ENCODE measurements around the gene AGRN.
A peak's percentile ranks its signal among the peaks of the same experiment; 100 is the strongest.
"Not testable (repeated sequence)": the region's sequence is repeated elsewhere in the genome, so short reads cannot be mapped to it uniquely, and the experiment has no call there.

Gene AGRN

DNA sequence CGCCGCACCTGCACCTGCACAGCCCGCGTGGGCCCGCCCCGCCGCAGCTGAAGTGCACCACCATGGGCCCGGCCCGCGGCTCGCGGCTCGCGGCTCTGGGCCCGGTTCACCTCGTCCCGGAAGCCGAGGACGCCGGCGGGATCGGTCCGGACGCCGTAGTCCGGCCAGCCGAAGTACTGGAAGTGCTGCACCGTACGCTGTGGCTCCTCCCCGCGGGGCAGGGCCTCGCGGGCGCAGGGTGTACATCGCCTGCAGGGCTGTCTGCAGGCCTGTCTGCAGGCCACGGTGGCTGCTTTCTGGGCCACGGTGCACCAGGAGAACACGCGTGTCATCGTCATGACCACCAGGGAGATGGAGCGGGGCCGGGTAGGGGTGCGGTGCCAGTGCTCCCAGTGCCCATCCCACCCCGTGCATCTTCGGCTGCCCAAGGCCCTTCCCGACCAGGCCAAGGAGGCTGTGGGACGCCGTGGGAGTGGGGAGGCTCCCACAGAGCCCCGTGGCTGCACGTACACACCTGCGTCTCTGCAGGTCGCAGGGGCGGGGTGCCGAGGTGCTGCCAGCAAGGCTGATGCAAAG, 47.5 kb downstream of the AGRN start:
- DNase-seq (ENCODE audit: low read depth) = no peak

DNA sequence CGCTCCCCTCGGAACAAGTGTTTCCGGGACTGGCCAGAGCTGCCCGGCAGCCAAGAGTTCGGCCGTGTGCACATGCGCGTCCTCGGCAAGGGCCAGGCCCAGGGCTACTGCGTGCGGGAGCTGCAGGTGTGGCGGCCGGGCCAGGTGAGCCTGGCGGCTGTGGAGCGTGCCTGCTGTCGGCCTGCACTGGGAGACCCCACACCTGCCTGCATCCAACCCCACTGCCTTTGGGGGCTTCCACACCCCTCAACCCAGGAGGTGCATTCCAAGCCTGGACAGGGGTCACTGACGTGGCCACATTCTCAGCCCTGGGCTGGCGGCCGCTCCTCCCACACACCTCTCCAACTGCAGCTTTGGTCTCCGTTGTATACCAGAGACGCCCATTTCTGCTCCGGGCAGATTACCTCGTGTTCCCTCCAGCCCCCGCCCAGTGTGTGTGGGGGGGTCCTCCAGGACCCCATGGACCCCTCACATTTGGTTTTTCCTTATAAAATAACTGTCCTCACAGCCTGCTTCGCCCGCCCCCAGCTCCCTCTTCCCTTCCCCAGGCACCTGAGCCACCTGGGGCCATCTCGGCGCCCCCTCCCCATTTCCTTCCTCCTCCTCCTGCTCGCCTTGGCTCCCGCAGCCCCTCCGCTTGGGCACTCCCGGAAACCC, 48.1 kb downstream of the AGRN start:
- no peak for DNase-seq (ENCODE audit: low read depth)

DNA sequence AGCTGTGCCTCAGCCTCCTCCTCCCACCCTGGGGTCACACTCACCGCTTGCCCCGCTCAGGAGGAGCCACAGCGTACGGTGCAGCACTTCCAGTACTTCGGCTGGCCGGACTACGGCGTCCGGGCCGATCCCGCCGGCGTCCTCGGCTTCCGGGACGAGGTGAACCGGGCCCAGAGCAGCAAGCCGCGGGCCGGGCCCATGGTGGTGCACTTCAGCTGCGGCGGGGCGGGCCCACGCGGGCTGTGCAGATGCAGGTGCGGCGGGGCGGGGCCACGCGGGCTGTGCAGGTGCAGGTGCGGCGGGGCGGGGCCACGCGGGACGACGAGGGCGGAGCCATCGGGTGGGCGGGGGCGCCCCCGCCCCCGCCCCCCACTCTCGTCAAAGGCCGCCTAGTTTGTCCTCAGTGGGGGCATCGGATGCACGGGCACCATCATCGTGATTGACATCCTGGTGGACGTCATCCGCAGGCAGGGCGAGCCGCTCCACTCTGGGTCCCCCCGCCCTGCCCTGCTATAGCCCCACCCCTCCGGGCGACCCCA, 48.7 kb downstream of the AGRN start:
- DNase-seq (ENCODE audit: low read depth) = peak; percentile 38

DNA sequence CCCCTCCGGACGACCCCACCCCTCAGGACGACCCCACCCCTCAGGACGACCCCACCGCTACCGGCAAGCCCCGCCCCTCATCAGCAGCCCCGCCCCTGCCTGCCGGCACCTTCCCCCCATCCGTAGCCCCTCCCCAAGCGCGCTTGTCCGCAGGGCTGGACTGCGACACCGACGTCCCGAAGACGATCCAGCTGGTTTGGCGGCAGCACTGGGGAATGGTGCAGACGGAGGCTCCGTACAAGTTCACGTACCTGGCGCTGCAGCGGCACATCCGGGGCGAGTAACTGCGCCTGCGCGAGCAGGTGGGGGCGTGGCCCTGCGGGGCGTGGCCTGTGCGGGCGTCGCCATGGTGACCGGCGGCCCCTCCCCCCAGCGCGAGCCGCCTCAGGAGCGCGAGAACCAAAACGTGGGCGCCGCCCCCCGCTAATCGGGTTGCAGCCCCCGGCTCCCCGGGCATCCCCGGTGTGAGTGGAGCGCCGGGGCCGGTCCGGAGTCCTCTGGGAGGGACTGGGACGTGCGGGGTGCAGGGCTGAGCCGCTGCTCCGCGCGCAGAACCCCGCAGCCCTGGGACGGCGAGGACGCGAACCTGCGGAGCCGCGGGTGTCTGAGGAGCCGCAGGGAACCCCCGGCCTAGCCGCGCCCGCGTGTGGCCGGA, 49.3 kb downstream of the AGRN start:
- peak; percentile 92 for DNase-seq (ENCODE audit: low read depth)

DNA sequence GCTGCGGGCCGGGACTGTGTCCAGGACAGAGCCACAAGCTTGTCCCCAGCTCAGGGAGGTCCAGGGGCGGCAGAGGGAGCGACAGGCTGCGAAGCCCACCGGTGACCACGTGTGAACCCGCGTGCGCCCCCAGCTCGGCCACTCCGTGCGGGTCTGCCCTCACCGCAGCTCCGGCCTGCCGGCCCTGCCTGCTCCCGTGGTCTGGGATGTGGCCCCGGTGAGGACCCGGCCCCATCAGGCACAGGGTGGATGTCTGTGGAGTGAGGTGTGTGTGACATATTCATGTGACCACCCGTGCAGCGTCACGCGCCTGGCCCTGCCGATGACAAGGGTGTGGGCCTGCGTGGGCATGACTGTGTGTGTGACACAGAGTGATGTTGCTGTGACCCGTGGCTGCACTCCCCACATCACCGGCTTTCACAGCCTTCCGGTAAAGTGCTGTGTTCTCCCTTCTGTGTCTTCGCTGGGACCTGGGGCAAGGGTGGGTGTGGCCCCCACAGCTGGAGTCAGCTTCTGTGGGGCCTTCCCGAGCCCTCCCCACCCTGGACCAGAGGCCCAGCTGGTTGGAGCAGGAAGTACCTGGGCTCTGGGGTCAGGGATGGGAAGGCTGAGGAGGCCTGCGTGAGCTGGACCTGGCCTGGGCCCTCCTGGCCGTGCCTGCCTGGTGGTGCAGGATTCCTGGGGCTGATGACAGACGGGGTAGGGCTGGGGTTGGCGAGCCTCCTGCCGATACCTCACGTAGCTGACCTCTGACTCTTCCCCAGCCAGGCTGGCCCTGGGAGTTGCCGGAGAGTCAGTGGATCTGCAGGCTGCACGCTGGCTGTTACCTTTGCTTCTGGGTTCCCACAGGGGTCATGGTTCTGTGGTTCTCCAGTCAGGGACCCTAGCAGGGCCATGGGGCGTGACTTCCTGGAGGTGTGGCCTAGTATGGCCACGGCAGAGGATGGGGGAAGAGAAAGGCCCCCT, 50.1 kb downstream of the AGRN start:
- no peak for DNase-seq (ENCODE audit: low read depth)

DNA sequence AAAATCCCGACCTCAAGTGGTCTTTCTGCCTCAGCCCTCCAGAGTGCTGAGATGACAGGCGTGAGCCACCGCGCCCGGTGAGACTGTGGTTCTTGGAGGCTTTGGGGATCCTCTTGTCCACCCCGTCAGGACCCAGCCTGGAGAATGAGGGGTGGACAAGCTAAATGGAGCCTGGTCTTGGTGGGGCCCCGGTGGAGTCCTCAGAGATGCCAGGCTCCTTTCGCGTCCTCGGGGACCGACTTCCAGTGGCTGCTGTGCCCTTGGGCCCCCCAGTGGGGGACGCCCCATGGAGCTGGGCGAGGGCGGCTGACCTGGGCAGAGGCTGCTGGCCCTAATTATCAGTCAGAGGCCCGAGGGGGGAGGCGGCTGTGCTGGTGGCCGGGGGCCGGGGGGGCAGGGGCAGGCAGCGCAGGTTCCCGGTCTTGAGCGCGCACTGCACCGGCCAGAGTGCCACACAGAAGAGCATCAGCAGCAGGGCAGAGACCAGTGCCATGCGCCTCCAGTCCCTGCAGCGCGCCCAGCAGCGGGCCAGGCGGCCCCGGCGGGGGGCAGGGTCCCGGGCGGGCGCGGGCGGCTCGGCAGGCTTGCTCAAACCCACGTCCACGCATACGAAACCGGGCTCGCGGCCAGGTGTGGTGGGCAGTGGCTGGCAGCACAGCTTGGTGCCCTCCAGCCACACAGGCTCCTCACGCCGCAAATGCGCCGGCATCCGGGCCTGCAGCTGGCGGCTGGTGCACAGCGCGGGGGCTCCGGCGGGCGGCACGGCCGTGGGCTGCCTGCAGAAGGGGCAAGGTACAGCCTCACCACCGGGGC, 51.8 kb downstream of the AGRN start:
- DNase-seq (ENCODE audit: low read depth) = no peak

DNA sequence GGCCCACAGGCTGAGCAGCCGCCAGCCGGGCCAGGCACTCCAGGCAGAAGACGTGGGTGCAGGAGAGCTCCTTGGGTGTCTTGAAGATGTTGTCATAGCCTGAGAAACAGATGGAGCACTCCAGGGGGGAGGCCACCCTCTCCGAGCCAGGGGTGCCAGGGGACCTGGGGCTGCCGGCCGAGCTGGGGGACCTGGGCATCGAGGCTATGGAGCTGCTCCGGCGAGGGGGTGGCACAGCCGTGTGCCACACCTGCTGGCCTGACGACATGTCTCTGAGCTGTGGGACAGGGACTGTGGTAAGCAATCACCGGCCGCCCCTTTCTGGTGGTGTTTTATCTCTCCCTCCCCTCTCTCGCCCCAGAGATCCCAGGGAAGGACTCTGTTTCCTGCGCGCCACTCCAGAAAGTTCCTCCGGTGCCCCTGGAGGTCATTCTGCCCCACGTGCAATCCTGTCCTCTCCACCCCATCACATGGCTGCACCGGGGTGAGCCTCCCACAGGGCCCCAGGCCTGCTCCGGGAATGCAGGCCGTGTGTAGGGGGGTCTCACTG, 52.5 kb downstream of the AGRN start:
- no peak for DNase-seq (ENCODE audit: low read depth)

DNA sequence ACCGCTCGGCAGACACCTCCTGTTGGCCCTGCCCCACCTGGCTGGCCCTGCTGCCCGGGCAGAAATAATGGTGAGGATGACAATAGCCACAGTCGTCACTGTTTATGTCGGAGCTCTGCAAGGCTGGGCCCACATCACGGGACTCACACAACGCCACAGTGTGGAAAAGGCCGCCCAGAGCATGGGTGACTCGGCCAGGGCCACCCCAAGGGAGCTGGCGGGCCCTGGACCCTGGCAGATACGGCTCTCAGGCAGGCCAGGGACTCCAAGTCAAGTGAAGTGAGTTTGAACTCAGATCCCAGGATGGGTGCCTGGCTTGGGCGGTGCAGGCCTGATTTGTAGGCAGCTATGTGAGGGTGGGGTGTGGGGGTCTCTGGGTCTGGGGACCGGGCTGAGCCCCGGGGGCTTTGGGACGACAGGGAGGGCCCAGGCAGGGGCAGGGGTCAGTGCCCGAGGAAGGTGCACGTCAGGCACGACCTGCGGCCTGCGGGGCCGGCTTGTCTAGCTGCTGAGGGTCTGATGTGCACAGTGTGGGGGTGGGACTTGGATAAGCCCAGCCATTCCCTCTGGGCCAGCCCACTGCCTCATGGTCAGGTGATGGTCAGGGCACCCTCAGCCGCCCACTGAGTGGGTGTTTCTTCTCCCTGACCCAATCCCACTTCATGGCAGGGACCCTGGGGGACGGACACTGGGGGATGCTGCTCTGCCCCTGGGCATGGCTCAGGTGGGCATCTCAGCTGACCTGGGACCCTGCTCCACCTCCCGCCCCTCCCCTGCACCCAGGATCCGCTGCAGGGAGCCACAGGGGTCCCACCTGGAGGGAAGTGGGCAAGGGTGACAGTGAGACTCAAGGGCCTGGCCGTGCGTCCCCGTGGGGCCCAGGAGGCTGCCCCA, 53.2 kb downstream of the AGRN start:
- no peak for DNase-seq (ENCODE audit: low read depth)

DNA sequence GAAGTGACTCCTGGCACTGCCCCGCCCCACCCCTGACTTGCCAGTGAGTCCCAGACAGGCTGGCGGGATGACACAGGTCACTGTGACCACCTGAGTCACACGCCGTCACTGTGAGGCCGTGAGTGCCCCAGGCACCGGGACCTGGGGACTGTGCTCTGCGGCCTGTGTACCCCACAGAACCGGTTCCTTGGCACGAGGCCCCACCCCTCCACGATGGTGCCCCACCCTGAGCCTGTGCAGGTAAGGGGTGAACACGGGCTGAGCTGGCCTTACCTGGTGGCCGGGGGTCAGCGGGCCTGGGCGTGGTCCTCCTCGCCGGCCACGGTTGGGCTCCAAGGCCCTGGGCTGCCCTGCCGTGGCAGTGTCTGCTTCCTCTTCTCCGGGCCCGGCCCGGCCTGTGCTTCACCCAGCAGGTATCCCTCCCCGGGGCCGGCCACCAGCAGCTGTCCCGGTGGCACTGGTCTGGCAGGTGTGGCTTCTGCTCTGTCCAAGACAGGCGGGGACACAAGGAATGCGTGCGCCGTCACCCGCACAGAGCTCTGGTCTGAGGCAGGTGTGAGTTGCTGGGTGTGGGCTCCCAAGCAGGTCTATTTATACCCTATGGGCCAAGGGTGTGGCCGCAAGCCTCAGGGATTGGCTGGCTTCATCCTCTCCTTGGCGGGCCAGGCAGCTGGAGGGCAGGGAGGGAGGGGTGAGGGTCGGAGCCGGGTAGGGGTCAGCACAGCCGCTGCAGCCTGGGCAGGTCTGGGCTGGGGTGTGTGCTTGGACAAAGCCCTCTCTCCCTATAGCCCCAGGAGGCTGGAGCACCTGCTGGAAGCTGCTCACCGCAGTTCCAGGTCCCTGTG, 54.0 kb downstream of the AGRN start, which contains the start of gene RNF223:
Gene RNF223 (minus strand): TSS at position 564 of the 845 bp plus-strand sequence. CDS start 1,740 bp downstream, outside the sequence.
- no peak for DNase-seq (ENCODE audit: low read depth)

DNA sequence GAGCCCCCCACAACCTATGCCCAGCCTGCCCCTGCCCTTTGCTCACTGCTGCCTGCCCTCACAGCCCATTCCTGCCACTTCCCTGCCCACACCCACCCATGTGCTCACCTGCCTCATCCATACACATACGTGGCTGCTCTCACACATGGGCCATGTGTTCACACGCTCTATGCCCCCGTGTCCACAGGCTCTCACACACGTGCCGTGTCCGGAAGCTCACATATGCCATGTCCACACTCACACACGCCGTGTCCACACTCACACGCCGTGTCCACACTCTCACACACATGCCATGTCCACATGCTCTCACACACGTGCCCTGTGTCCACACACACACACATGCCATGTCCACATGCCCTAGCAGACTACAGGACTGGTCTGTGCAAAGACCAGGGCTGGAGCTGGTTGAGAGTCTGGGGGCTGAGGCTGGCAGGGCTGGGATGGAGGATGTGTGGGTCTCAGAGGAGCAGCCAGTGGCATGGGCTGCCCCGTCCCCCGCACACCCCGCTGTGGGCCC, 54.8 kb downstream of the AGRN start:
- DNase-seq (ENCODE audit: low read depth) = no peak

DNA sequence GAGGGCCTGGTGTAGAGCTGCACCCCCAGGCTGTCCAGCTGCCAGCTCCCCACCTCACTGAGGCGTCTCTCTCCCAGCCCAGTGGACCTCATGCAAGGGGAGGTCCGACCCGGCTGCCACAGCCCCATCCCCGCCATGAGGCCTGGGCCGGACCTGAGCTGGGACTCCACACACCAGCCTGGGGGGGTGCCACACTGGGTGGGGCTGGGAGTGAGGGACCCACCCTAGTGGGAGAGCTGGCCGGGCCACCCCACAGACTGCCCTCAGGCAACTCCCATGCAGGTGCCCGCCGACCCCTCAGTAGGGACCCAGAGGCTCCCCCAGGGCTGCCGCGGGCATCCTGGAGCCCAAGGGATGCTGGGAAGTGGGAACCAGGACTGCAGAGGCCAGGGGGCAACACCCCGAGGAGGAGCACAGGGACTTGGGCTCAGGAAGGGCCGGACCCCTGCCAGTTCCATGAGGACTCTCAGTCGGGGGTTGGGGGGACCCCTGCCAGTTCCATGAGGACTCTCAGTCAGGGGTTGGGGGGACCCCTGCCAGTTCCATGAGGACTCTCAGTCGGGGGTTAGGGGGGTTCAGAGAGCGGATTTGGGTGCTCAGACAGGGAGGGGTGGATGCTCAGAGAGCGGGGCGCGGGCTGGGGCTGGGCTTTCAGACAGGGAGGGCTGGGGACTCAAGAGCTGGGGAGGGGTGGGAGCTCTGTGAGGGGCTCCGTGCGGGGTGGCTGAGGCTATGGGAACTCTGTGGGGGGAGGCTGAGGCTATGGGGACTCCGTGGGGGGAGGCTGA, 55.4 kb downstream of the AGRN start:
- DNase-seq (ENCODE audit: low read depth) = no peak

DNA sequence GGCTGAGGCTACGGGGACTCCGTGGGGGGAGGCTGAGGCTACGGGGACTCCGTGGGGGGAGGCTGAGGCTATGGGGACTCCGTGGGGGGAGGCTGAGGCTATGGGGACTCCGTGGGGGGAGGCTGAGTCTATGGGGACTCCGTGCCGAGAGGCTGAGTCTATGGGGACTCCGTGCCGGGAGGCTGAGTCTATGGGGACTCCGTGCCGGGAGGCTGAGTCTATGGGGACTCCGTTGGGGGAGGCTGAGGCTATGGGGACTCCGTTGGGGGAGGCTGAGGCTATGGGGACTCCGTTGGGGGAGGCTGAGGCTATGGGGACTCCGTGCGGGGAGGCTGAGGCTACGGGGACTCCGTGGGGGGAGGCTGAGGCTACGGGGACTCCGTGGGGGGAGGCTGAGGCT, 57.5 kb downstream of the AGRN start:
- not testable (repeated sequence) for DNase-seq (ENCODE audit: low read depth)

DNA sequence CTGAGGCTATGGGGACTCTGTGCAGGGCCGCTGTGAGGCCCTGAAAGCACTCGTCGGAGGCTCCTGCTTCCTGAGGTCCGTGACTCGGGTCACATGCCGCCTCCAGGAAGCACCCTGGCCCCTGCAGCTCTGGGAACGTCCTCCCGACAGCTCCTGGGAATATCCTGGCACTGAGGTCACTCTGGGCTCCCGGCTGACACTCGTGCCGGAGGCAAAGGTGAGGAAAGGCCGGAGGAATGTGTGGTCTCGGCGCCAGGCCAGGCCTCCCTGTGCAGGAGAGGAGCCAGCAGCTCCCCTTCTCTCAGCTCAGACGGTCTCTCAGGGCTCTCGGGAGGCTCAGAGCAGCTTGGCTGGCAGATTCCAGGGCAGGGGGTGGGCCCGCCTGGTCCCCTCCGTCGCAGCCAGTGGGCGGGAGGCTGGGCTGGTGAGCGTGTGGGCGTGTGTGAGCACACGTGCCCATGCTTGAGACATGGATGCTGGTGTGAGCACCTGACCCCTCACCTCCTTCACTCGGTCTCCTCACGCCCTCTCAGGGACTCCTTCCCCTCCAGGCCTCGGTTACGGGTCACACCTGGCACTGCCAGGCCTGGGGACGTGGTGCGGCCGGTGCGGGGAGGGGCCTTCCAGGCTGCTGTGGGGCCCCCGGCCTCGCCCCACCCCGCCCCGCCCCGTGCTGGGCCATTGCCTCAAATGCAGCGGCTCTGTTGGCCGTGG, 59.6 kb downstream of the AGRN start:
- DNase-seq (ENCODE audit: low read depth) = no peak

DNA sequence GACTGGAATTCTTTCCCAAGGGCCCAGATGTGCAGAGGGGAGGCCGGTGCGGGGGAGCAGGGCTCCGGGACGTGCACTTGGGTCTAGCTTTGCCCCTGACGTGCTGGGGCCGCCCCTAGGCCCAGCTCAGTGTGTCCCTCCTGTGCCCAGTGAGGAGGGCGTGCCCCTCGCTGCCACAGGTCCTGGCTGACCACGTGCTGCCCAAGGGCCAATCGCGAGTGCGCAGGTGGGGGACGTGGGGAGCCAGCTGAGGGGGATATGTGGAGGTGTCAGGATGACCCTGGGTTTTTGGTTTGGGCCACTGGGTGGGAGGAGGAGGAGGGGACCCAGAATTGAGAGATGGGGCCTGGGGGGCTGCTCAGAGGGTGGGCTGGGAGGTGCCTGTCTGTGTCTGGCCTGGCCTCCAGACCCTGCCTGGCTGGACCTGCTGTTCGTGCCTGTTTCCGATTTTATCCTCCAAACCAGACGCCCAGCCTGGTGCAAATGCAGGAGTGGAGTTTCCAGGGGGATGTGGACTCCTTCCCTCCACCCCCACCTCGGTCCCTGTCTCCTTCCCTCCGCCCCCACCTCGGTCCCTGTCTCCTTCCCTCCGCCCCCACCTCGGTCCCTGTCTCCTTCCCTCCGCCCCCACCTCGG, 60.3 kb downstream of the AGRN start:
- DNase-seq (ENCODE audit: low read depth) = no peak

DNA sequence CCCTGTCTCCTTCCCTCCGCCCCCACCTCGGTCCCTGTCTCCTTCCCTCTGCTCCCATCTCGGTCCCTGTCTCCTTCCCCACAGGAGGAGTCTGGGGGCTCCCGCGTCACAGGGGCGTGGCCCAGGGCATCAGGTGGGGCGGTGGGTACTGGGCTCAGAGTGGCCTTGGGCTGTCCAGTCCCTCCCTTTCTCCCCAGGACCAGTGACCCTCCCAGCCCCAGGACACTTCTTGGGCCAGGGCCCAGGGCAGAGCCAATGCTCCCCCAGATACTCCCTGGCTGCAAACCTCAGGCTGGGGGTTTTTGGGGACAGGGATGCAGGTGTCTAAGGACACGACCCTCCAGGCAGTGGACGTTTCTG, 61.0 kb downstream of the AGRN start:
- DNase-seq (ENCODE audit: low read depth) = no peak

DNA sequence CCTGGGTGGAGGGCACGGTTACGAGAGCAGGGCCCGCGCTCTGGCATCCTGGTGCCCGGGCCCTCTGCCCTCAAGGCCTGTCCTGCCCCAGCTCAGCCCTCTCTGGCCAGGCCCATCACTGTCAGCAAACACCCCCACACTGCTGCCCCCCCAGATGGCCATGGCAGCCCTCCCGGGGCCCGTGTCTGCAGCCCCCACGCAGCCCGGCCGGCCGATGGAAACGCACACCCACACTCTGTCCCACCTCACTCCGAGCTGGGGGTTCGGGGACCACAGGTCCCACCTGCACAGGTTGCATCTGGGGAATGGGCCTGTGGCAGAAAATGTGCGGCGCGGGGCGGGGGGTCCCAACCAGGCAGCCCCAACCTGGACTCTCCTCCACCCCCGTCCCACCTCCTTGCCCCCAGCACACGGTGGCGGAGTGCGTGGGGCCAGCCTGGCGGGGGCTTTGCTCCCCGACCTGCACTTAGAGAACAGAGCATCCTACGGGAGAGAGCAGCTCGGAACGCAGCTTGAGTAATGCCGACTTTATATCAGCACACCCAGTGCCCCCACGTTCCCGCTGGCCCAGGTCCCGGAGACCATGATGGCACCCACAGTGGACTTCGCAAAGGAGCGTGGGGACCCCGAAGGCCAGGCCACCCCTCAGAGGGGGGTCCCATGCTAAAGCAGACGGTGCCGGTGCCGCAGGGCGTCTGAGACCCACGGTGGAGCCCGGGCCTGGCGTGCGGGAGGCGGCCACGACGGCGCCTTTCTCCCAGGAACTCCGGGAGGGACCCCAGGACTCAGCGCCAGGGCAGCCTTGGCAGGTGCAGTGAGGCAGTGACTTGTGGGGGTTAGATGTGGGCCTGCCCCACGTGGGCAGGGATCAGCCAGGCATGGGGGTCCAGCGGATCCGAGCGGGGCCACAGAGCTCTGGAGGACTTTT, 61.7 kb downstream of the AGRN start:
- no peak for DNase-seq (ENCODE audit: low read depth)
